SHP77 (cell line): ENCODE results near the gene DHX57.
"Not testable (repeated sequence)": the region's sequence is repeated elsewhere in the genome, so short reads cannot be mapped to it uniquely, and the experiment has no call there.

Source experiments
- DNase-seq, 2 experiments: peaks; one replicate each; lab custom pipeline; 2025; lab: John Stamatoyannopoulos, UW

DHX57 gene

DNA sequence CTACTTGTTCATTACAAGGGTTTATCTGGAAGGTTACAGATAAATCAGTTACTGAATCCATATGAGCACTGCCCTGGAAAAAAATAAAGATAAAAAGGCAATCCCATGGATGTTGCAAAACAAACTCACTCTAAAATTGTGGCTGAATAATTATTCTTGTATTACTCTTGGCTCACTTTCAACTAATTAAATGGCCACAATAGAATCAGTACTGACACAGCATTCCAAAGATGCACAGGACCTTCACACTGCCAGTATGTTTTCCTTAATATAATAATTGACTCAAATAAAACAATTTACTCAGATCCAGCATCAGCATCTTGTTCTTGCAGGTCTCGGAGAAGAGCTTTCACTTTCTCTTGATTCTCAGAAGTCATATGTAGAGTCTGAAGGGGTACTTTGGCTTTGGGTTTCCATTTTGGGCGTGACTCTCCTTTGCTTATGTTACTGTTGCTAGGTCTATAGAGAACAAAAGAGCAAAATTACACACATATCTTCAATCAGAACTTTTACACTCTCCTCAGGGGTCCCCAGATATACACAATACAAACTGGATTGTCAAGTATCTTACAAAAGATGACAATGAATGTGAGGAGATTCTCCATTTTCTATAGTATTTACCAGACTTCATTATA, 12.6 kb downstream of the DHX57 start:
- no peak for DNase-seq

- DNase-seq: no peak
These were observed 13.3 kb downstream of the DHX57 start for GRCh38 chr2:38862476-38862875.

DNA sequence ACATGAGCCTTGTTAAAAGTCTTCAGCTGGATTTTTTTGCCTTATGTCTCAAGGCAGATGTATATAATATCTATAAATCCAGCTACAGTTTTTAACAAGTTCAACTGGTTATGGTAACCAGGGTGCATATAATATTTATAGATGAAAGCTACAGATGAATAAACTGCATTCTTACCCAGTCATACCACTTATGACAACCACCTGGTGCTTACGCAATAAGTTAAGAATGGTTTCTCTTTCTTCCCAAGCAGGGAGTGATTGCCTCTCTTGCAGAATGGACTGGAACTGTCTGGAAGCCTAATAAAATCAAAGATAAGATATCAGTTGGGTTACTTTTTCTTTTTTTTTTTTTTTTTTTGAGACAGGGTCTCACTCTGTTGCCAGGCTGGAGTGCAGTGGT, 19.6 kb downstream of the DHX57 start:
- DNase-seq: no peak

- no peak for DNase-seq
These were observed 25.7 kb downstream of the DHX57 start for GRCh38 chr2:38850045-38850444.

DNA sequence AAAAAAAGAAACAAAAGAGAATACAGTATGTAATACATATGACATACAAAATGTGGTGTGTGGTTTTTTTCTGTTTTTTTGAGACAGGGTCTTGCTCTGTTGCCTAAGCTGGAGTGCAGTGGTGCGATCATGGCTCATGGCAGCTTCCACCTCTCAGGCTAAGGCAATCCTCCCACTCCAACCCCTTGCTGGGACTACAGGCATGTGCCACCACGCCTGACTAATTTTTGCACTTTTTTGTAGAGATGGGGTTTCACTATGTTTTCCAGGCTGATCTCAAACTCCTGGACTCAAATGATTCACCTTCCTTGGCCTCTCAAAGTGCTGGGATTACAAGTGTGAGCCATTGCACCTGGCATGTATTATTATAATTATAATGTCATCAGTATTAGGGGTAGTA, 38.9 kb downstream of the DHX57 start:
- DNase-seq: no peak

- DNase-seq: no peak
These were observed 39.7 kb downstream of the DHX57 start for GRCh38 chr2:38835990-38836389.

- DNase-seq: peak; percentile 6 to 8
These were observed 40.6 kb downstream of the DHX57 start for GRCh38 chr2:38835015-38835601.

DNA sequence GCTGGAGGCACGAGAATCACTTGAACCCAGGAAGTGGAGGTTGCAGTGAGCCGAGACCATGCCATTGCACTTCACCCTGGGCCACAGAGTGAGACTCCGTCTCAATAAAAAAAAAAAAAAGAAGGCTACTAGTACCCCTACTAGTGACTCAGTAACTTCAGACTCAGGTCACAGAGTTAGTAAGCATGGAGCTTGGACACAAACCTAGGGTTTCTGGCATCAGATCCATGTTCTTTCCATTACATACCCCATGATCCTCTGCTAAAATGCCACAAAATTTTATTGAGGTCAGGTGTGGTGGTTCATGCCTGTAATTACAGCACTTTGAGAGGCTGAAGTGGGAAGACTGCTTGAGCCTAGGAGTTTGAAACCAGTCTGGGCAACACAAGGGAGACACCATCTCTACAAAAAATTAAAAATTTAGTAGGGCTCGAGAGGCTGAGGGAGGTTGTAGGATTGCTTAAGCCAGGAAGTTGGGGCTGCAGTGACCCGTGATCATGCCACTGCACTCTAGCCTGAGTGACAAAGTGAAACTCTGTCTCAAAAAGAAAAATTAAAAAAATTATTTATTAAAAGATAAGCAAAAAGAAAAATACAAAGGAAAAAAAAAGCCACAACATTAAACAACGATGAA, 45.1 kb downstream of the DHX57 start:
- DNase-seq: no peak

GRCh38 chr2:38829971-38830370, 45.8 kb downstream of the DHX57 start:
- no peak for DNase-seq

DNA sequence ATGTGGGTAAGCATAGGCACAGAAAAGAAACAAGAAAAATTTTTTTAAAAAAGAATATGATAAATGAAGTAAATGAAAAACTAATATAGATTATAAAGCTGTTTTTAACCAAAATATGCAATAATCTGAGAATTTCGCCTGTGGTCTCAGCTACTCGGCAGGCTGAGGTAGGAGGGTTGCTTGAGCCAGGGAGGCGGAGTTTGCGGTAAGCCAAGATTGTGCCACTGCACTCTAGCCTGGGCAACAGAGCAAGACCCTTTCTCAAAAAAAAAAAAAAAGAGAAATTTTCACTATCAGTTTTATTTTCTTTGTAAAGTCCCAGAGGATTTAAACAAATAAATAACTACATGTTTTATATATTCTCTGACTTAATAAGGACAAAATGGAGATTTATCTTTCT, 47.3 kb downstream of the DHX57 start:
- DNase-seq: no peak

- not testable (repeated sequence) for DNase-seq
These were observed 48.1 kb downstream of the DHX57 start for GRCh38 chr2:38827539-38828145.

DNA sequence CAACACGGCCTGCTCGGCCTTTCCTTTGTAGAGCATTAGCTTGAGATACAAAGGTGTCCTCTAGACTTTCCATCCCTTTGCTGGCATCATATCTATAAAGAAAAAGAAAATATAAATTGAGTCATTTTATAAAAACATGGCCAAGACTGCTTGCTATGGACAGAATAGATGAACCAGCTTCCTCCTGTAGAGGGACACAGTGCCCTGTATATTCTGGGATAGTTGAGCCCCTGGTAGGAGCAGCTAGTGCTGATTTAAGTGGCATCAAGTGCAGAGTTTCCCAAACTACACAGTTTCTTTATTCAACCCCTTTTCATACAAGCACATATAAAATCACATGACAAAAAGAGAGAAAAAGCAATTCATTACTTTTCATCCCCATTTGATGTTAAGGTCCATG, 49.8 kb downstream of the DHX57 start:
- DNase-seq: no peak

DNA sequence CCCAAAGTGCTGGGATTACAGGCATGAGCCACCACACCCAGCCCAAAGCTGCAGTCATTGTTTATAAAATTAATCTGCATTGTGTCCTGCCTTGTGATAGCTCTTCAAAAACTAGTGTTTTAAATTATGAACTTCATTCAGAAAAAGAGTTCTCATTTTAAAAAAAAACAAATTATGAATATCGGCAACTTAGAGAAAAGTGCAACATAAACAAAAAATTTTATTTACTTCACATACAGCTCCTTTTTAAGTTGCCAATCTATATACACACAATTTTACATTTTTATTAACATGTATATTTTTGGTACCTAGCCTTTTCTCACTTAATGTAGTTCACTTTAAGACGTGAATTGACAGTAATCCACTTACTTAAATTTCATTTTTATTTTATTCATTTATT, 50.8 kb downstream of the DHX57 start:
- DNase-seq: no peak

DNA sequence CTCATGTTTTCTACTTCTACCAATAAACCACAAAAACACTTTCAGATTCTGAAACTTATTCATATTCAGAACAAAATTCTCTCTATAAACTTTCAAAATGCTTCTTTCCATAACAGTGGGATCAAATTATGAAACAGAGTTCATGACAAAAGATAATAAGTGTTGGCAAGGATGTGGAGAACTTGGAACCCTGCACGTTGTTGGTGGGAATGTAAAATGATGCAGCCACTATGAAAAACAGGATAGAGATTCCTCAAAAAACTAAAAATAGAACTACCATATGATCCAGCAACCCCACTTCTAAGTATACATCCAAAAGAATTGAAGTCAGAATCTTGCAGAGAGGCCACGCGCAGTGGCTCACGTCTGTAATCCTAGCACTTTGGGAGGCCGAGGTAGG, 52.3 kb downstream of the DHX57 start:
- DNase-seq: no peak

DNA sequence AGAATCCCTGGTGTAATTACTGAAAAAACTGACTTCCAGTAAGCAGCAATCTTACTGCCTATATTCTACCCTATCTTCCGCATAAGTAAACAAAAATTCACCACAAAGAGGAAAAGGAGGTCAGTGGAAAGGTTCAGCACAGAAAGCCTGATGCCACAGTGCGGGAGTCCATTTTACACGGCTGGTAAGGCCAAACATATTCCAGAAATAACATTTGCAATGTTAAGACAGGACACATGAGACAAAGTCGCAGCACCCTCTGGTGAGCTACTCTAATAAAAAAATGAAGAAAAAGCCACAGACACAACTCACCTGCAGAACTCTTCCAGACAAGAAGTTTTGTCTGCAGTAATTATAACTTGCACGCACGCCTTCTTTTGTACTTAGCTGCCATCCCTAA, 57.2 kb downstream of the DHX57 start:
- DNase-seq: no peak

DNA sequence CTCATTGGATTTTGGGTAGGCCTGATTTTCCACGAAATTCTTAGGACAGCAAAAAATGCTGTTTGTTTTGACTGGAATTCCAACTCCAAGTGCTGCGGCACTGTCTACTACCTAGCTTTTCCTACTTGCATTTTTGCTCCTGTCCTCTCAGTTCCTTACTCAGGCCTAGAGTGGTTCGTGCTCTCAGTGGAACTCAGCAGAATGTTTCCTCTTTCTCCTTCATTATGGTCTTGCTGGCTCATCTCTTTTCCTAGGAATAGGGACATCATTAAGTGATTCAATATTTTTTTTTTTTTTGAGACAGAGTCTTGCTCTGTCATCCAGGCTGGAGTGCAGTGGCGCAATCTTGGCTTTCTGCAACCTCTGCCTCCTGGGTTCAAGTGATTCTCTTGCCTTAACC, 59.8 kb downstream of the DHX57 start:
- no peak for DNase-seq

- DNase-seq: no peak
These were observed 65.2 kb downstream of the DHX57 start for GRCh38 chr2:38810488-38810887.

- DNase-seq: no peak
These were observed 67.1 kb downstream of the DHX57 start for GRCh38 chr2:38808677-38809076.

DNA sequence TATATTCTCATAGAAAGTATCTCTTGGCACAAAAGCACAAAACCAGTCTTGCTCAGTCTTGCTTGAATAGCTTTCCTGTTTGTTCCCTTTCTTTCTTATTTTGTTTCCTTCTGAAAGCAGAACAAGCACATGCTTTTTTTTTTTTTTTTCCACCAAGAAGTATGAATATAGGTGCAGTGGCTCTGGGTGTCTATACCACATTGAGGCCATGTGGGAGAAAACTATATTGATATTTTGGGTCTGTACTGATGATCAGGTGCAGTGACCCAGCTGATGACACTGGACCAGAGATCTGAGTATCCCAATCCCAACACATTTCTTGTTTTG, 69.0 kb downstream of the DHX57 start:
- no peak for DNase-seq

DNA sequence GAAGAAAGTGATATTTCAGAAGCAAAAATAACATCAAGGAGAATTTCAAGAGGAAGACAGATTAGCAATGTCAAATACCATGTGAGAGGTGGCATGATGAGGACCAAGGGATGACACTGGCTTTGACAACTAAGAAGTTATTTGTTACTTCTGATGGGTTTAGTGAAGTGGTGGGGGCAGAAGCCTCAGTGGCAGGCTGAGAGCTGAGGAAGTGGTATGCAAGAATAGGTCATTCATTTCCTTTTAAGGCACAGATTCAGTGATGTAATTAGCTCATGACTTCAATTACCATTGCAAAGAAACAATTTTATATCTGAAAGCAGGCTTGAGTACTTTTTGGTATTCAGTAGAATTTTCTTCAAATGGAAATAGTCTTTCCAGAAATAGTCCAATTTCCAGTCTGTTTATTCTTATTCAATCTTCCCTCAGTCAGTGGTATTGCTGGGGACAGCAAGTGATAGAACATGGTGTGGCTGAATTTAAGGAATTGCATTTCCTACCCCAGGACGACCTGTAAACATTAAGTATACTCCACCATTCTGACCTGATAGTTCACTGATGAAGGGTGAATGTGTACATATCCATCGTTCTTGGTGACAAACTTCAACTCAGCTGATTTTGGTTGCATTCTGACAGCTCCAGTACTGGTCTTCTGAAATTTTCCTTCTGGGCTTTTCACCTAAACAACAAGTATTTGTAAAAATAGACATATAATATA, 69.6 kb downstream of the DHX57 start:
- DNase-seq: no peak

- DNase-seq: no peak
These were observed 77.8 kb downstream of the DHX57 start for GRCh38 chr2:38797953-38798352.

DNA sequence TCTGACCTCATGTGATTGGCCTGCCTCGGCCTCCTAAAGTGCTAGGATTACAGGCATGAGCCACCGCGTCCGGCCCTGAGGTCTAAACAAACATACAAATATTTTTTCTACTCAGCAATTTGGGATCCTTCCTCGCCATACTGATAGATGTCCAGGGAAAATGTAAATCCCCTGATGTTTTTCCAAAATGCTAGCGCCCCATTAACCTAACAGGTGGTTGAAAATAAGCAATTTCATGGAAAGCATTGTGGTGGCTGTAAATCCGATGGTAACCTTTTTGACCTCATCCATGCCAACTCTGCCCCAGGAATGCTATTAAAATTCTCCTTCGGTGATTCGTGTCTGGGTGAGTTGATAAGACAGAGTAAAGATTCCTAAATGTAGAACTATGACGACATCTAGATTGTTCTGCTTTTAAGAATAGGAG, 78.5 kb downstream of the DHX57 start:
- no peak for DNase-seq

DNA sequence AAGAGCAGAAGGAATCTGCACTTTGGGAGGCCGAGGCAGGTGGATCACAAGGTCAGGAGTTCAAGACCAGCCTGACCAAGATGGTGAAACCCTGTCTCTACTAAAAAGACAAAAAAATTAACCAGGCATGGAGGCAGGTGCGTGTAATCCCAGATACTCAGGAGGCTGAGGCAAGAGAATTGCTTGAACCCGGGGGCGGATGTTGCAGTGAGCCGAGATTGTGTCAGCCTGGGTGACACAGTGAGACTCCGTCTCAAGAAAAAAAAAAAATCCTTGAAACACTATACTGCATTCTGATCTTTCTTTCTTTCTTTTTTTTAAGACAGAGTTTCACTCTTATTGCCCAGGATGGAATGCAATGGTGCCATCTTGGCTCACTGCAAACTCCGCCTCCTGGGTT, 80.7 kb downstream of the DHX57 start:
- DNase-seq: not testable (repeated sequence)
